ENCODE measurements around the gene TMBIM1.
"Not testable (repeated sequence)": the region's sequence is repeated elsewhere in the genome, so short reads cannot be mapped to it uniquely, and the experiment has no call there.

The TMBIM1 gene

DNA sequence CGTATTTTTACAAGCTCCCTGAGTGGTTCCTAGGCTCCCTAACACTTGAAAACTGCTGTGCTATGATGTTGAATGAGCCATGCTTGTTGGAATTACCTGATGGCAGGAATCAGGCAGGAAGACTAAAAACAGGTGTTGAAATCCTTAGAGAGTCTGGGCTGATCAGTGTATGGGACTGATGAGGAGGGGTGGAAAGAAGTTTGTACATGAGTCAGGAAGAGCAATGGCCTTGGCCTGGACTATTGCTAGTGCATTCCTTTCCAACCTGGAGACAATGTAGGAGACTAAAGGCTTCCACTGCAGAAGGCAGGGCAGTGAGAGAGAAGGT is 25.0 kb upstream of the TMBIM1 start:
- Histone ChIP-seq H3K4me3 (replicated peaks; ENCODE audit: insufficient read depth, low read length) (no peak overlapping the region), H3K27me3 (ENCODE audit: insufficient read depth, poor library complexity, severe bottlenecking) (no peaks in the 10 kb centered on the region), H3K27ac (replicated peaks) (peak overlapping the region; percentile 86)
- TF ChIP-seq, protein P1, sequence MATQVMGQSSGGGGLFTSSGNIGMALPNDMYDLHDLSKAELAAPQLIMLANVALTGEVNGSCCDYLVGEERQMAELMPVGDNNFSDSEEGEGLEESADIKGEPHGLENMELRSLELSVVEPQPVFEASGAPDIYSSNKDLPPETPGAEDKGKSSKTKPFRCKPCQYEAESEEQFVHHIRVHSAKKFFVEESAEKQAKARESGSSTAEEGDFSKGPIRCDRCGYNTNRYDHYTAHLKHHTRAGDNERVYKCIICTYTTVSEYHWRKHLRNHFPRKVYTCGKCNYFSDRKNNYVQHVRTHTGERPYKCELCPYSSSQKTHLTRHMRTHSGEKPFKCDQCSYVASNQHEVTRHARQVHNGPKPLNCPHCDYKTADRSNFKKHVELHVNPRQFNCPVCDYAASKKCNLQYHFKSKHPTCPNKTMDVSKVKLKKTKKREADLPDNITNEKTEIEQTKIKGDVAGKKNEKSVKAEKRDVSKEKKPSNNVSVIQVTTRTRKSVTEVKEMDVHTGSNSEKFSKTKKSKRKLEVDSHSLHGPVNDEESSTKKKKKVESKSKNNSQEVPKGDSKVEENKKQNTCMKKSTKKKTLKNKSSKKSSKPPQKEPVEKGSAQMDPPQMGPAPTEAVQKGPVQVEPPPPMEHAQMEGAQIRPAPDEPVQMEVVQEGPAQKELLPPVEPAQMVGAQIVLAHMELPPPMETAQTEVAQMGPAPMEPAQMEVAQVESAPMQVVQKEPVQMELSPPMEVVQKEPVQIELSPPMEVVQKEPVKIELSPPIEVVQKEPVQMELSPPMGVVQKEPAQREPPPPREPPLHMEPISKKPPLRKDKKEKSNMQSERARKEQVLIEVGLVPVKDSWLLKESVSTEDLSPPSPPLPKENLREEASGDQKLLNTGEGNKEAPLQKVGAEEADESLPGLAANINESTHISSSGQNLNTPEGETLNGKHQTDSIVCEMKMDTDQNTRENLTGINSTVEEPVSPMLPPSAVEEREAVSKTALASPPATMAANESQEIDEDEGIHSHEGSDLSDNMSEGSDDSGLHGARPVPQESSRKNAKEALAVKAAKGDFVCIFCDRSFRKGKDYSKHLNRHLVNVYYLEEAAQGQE (IDR thresholded peaks at IDR 0.05; ENCODE audit: insufficient replicate concordance, low read depth) = no peak
- TF ChIP-seq, protein P2, sequence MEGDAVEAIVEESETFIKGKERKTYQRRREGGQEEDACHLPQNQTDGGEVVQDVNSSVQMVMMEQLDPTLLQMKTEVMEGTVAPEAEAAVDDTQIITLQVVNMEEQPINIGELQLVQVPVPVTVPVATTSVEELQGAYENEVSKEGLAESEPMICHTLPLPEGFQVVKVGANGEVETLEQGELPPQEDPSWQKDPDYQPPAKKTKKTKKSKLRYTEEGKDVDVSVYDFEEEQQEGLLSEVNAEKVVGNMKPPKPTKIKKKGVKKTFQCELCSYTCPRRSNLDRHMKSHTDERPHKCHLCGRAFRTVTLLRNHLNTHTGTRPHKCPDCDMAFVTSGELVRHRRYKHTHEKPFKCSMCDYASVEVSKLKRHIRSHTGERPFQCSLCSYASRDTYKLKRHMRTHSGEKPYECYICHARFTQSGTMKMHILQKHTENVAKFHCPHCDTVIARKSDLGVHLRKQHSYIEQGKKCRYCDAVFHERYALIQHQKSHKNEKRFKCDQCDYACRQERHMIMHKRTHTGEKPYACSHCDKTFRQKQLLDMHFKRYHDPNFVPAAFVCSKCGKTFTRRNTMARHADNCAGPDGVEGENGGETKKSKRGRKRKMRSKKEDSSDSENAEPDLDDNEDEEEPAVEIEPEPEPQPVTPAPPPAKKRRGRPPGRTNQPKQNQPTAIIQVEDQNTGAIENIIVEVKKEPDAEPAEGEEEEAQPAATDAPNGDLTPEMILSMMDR (IDR thresholded peaks at IDR 0.05; ENCODE audit: insufficient read depth, low read length) = no peak
- TF ChIP-seq POLR2AphosphoS5 (IDR thresholded peaks at IDR 0.05; ENCODE audit: low read depth) = no peak
- no peak for TF ChIP-seq GABPA (IDR thresholded peaks at IDR 0.05; ENCODE audit: low read depth)
- no peak for TF ChIP-seq SPI1 (IDR thresholded peaks at IDR 0.05; ENCODE audit: borderline replicate concordance, low read depth)
- DNase-seq (ENCODE audit: low read depth in 1 of 2, low spot score in 1 of 2) = no peak

DNA sequence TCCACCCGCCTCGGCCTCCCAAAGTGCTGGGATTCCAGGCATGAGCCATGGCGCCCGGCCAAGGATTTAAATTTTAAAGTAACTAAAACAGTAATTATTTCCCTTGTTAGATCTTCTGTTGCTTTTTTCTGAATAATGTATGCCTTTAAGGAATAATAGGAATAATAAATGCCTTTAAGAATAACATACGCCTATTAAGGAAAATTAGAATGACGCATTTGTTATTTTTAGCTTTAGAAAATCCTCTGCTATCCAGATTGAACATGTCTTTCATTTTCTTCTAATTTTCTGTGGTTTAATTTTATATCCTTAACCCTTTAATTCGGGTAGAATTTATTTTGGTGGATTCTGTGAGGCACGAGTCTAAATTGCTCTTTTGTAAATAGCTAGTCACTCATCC is 23.1 kb upstream of the TMBIM1 start:
- DNase-seq (ENCODE audit: low read depth in 1 of 2, low spot score in 1 of 2) = no peak
- TF ChIP-seq, protein P2 (IDR thresholded peaks at IDR 0.05; ENCODE audit: insufficient read depth, low read length) = no peak
- no peak for TF ChIP-seq POLR2AphosphoS5 (IDR thresholded peaks at IDR 0.05; ENCODE audit: low read depth)
- TF ChIP-seq, protein P1 (IDR thresholded peaks at IDR 0.05; ENCODE audit: insufficient replicate concordance, low read depth) = no peak
- TF ChIP-seq GABPA (IDR thresholded peaks at IDR 0.05; ENCODE audit: low read depth) = no peak
- no peak for TF ChIP-seq SPI1 (IDR thresholded peaks at IDR 0.05; ENCODE audit: borderline replicate concordance, low read depth)
- Histone ChIP-seq H3K4me3 (replicated peaks; ENCODE audit: insufficient read depth, low read length) (no peak overlapping the region), H3K27ac (replicated peaks) (peak overlapping the region; percentile 86), H3K27me3 (ENCODE audit: insufficient read depth, poor library complexity, severe bottlenecking) (no peaks in the 10 kb centered on the region)

DNA sequence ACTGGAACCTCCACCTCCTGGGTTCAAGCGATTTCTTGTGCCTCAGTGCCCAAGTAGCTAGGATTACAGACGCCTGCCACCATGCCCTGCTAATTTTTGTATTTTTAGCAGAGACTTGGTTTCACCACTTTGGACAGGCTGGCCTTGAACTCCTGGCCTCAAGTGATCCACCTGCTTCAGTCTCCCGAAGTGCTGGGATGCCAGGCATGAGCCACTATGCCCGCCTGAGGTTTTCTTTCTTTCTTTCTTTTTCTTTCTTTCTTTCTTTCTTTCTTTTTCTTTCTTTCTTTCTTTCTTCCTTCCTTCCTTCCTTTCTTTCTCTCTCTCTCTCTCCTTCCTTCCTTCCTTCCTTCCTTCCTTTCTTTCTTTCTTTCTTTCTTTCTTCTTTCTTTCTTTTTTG is 22.5 kb upstream of the TMBIM1 start:
- not testable (repeated sequence) for DNase-seq (ENCODE audit: low read depth in 1 of 2, low spot score in 1 of 2); H3K27ac ChIP-seq (replicated peaks); H3K27me3 ChIP-seq (ENCODE audit: insufficient read depth, poor library complexity, severe bottlenecking); H3K4me3 ChIP-seq (replicated peaks; ENCODE audit: insufficient read depth, low read length)

DNA sequence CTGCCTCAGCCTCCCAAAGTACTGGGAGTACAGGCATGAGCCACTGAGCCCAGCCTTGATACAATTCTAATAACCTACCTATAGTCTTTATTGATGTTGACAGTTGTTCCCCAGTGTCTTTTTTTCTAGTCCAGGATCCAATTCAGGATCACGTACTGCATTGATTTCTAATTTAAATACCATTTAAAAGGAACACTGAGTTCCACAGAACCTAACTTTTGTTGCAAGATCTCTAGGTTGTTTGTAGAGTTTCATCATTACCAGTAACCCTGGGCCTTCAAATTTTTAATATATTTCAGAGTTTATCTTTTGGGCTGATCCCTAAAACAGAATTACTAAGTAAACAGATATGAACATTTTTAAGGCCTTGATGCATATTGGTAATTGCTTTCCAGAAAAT is 21.1 kb upstream of the TMBIM1 start:
- DNase-seq (ENCODE audit: low read depth in 1 of 2, low spot score in 1 of 2) = no peak
- Histone ChIP-seq H3K27ac (replicated peaks) (no peak overlapping the region), H3K27me3 (ENCODE audit: insufficient read depth, poor library complexity, severe bottlenecking) (no peaks in the 10 kb centered on the region), H3K4me3 (replicated peaks; ENCODE audit: insufficient read depth, low read length) (no peak overlapping the region)
- TF ChIP-seq POLR2AphosphoS5 (IDR thresholded peaks at IDR 0.05; ENCODE audit: low read depth) (no peak), SPI1 (IDR thresholded peaks at IDR 0.05; ENCODE audit: borderline replicate concordance, low read depth) (no peak), GABPA (IDR thresholded peaks at IDR 0.05; ENCODE audit: low read depth) (no peak)
- TF ChIP-seq, protein P1 (IDR thresholded peaks at IDR 0.05; ENCODE audit: insufficient replicate concordance, low read depth) = no peak
- TF ChIP-seq, protein P2 (IDR thresholded peaks at IDR 0.05; ENCODE audit: insufficient read depth, low read length) = no peak

Measured in HL-60 (cell line).